GM20431 (cell line): ENCODE results near the gene WBP11.
"Not testable (repeated sequence)": the region's sequence is repeated elsewhere in the genome, so short reads cannot be mapped to it uniquely, and the experiment has no call there.

Experiments
- in situ Hi-C: fragments of 300-500 bp; cut with MseI, MboI; formaldehyde crosslinking; loops from one replicate; pipeline ENCODE4 v1.15.0; 2020; ENCODE audit warnings: low sequenced_read_pairs; ENCODE audit not compliant: unreplicated experiment

WBP11 gene

DNA sequence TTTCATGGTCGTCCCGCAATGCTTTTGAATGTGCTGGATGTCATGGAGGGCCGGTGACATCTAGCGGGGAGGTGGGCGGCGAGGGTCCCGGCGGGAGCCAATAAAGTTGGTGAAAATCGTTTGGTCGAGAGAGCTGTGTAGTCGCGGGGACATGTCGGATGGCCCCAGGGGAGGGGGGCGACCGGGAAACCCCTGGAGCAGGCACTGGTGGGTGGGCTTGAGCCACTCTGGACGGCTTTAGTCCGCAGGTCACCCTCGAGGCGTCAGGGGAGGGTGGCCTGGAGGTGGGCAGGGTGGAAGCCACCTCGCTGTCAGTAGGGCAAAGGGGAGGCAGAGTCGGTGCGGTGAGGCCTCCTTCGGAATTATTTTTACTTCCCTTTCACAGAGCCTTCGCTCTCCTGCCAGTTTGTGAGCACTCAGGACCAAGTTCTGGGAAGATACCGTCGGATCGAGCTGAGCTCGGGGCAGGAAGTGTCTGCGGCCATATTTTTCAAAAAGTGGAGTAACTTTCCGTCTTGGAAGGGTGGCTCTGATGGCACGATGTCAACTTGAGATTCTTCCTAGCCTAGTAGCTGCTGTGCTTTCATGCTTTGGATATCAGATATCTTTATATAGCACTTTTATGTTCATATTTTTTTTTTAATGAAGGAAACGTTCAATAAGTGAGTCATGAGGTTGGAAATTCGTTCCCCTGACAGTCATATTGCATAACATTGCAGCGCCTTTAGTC is 28.2 kb downstream of the WBP11 start:
- in situ Hi-C loops: no loop called here

DNA sequence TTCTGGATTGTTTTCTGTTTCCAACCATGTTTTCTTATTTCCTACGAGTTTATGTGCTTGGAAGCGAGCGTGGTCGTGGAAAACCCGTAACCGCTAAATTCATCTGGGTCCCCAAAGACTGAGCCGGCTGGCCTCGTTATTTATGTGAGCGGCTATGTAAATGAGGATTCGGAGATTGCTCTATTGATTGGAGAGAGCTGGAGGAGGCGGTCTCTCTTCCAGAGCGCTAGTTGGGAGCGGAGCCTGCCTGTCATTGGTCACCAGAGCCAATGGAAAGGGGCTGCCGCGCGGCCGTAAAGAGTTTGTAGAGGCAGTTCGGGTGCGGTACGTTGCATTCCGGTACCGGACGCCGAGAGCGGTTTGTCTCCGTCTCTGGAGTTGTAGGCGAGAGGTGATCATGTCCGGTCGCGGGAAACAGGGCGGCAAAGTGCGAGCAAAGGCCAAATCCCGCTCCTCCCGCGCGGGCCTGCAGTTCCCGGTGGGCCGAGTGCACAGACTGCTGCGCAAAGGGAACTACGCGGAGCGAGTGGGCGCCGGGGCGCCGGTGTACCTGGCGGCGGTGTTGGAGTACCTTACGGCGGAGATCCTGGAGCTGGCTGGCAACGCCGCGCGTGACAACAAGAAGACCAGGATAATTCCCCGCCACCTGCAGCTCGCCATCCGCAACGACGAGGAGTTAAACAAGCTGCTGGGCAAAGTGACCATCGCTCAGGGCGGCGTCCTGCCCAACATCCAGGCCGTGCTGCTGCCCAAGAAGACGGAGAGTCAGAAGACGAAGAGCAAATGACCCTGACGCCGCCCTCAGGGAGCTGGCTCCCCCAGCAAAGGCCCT is 29.0 kb downstream of the WBP11 start:
- in situ Hi-C loops: no loop called here

GRCh38 chr12:14773685-14774073 is 29.6 kb downstream of the WBP11 start:
- in situ Hi-C loops: no loop called here

GRCh38 chr12:14772946-14773345 is 30.3 kb downstream of the WBP11 start:
- in situ Hi-C loops: no loop called here

DNA sequence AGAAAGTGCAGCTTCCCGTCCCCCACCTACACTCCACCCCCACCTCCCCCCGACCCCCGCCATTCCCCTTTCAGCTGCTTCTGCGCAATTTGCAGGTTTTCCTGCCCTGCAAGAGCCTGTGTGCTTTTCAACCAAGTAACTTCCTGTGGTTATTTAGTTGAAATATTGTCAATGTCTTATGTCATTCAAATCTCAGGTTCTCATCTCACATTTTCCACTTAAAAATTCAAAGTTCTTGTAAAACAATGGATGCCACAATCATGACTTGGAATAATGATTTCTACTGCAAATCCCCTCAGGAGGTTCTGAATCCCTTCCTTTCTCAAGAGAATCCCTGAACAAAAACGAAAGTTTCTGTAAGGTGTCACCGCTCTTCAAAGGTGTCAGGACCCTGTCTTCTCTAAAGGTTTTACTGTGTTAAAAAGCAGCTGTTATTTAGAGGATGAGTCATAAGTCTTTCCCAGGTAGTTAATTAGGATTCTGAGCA is 31.6 kb downstream of the WBP11 start:
- in situ Hi-C loops: no loop called here

GRCh38 chr12:14770496-14771461 is 32.5 kb downstream of the WBP11 start:
- in situ Hi-C loops: no loop called here

GRCh38 chr12:14769969-14770495 is 33.2 kb downstream of the WBP11 start:
- in situ Hi-C loops: no loop called here

DNA sequence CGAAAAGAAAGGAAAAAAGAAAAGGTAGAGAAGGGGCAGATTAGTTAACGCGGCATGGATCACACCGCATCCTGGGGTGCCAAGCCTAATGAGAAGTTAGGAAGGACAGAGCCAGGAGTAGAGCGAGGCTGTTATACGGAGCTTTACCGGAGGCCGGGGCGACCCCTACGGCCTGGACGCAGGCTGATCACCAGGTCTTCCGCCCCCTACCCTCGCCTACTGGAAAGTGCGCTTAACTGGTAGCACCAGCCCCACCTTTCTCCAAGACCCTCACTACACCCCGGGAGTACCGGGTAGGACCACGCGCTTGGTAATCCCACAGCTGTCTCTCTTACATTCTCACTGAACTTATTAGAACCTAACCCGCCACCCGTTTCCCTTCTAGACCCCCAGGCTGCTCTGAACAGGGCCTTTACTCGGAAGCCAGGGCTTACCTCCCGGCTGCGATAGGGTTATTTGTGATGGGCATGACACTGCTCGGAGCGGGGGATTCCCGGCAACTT is 33.8 kb downstream of the WBP11 start:
- in situ Hi-C loops: no loop called here

DNA sequence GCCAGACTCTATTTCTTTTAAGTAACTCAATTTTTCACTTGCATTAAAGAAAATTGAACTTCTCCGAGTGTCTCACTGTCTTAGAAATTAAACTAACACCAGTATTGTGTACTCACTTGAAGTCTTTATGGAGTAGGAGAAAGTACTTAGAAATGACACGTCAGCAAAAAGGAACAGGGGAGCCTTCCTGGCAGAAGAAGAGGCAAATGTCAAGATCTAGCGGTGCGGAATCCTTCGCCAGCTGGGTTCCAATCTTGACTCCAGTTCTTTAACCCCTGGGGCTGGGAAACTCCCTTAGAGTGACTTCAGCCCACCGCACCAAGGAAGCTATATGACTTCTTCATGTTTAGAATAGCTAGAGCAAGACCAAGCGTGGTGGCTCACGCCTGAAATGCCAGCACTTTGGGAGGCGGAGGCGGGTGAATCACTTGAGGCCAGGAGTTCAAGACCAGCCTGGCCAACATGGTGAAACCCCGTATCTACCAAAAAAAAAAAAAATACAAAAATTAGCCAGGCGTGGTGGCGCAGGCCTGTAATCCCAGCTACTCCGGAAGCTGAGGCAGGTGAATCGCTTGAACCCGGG is 34.4 kb downstream of the WBP11 start:
- in situ Hi-C loops: no loop called here

GRCh38 chr12:14767617-14768016 is 35.7 kb downstream of the WBP11 start:
- in situ Hi-C loops: no loop called here

DNA sequence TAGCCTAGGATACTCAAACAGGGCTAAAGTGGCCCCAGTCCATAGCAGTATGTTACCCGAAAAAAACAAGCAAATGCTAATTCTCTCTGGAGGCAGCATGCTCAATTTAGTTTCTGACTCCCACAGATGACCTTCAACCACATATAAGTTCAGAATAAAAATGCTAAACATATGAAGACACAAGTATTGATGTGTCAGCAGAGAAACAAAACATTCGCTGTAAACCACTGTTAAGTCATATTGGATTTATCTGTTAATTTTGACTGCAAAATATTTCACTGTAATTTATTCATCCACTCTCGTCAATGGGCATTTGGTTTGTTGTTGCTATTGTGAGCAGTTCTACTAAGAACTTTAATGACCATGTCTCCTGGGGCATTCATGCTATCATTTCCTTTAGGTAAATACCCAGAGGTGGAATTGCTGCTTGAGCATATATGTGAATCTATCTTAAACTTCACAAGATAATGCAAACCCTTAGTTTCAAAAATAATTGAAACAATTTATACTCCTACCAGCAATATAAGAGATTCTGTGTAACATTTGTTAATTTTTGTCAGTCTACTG is 36.5 kb downstream of the WBP11 start:
- in situ Hi-C loops: no loop called here

GRCh38 chr12:14766020-14766419 is 37.3 kb downstream of the WBP11 start:
- in situ Hi-C loops: not testable (repeated sequence)

GRCh38 chr12:14765398-14765797 is 37.9 kb downstream of the WBP11 start:
- in situ Hi-C loops: no loop called here

GRCh38 chr12:14759711-14760280 is 43.5 kb downstream of the WBP11 start:
- in situ Hi-C loops: not testable (repeated sequence)

DNA sequence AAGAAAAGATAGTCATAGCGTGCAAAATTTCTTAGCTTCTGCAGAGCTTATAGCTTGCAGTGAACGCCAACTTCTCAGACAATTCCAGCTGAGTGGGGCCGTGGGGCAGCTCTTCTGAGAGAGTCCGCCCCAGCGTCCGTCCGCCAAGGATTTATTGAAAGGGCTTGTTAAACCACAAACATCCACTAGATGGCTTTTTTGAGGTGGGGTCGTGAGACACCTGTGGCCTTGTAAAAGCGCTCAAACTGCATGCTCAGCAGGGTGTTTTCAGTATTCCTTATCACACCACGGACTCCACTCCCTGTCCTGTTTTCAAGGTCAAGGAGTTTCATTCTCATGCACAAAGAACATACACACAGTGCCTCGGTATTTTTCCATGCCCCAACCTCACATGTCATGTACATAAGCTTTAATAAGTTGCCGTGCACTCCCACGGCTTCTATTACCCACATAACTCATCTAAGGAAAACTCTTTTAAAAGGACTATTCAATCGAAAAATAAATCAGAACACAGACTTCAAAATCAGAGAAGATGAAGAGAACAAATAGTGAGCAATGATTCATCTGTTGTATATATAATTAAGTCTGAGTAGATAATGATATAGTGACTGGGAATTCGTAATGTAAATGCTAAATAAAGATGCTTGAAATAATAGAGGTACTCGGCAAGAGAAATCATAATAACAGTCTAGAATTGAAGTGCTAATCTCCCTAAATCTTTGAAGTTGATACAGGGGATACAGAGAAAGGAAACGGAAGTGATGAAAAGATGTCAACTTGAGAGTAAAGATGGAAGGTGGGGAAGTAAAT is 46.7 kb downstream of the WBP11 start:
- in situ Hi-C loops: no loop called here

GRCh38 chr12:14751986-14752385 is 51.3 kb downstream of the WBP11 start:
- in situ Hi-C loops: no loop called here

DNA sequence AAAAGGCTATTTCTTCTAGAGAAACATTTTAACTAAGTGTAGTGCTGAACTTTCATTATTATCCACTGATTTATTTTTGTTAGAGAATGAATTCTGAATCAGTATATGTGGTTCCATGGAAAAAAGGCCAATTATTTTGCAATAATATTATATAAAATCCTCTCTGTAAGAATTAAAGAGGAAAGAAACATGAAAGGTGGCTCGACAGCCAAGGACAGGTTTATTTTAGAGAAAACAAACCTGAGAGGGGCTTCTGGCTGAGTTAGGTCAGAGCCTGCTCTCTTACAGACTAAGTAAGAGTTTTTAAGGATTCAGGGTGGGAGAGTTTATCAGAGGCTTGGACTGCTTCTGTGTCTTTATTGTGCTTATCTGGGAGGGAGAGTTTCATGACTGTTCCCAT is 60.2 kb downstream of the WBP11 start:
- in situ Hi-C loops: no loop called here

GRCh38 chr12:14741942-14742341 is 61.3 kb downstream of the WBP11 start:
- in situ Hi-C loops: no loop called here
